Measurements from ENCODE around the gene ADCY4. TPM values are rescaled to one million over a fixed set of nuclear protein-coding genes. Genes with fewer than 3 reads are reported as not detected.

The ADCY4 gene
- total RNA-seq, 1 experiment from 2014 or later = 0.40 TPM

- DNase-seq (ENCODE audit: extremely low read depth, low read depth) = no peak
These were observed 55.3 kb downstream of the ADCY4 start for GRCh38 chr14:24279301-24280186.

- DNase-seq (ENCODE audit: extremely low read depth, low read depth) = no peak
These were observed 56.4 kb downstream of the ADCY4 start for GRCh38 chr14:24278424-24278823.

DNA sequence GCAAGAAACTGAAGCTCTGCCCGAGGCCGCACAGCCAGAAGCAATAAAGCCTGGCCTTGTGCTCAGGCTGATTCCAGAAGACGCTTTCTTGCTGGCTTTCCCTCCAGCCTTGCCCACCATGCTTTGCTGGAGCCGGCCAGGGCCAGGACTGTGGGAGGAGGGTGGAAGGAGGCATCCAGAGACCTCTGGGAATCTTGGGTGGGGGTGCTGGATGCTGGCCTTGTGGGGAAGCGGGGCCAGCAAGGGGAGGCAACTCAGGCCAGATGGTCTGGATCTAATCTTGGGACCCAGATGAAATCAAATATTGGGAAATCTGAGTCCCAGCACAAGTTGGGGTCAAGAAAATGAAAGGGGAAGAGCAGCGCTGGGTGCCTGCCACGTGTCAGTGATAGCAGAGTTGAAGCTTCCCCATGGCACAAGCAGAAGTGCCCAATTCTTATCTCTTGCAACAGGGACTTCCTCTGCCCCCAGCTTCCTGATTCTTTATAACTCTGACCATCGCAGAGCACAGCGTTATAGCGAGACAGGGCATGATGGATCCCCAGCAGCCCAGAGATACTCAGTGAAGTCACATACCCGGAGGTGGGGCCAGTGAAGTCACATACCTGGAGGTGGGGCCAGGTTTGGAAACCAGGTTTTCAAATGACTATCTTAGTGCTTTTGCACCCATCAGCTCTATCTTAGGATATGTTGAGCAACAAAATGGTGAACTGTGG is 57.1 kb downstream of the ADCY4 start:
- DNase-seq (ENCODE audit: extremely low read depth, low read depth) = no peak

- DNase-seq (ENCODE audit: extremely low read depth, low read depth) = no peak
These were observed 57.8 kb downstream of the ADCY4 start for GRCh38 chr14:24277071-24277470.

DNA sequence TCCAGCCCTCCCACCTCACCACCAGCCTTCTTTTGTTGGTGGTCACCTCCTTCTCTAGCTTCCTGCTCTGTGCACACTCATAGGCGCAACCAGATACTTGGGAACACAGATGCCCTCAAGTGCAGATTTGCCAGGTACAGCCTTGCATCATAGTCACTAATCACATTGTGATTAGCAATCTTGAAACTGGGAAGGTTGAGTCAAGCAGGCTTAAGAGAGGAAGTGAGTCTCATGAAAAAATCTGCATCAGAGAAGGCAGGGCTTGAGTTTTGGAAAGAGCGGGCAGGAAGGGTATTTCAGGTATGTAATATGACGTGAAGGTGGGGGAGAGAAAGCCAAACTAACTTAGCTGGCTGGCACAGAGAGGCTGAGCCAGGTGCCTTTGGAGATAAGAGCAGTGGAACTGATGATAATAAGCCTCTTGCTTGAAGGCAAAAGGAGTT is 60.7 kb downstream of the ADCY4 start:
- no peak for DNase-seq (ENCODE audit: extremely low read depth, low read depth)

DNA sequence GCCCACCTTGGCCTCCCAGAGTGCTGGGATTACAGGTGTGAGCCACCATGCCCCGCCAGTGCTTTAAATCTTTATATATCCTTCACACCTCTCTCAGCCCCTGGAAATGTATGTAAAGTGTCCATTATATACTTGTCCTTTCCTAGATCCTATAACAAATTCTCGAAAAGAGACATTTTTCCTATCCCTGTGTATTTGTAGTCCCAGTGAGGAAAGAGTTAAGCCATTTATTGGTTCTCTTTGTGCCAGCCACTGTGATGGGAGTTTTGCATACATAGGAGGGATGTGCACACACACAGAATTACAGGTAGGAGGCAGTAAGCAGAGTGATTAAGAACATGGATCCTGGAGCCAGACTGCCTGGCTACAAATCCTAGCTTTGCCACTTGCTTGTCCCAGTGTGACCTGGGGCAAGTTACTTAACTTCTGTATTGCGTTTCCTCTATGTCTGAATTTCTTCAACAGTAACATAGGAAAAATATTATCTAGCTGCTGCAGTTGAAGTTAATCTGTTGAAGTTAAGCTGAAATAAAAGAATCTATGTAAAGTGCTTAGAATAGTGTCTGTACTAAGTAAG is 61.4 kb downstream of the ADCY4 start:
- DNase-seq (ENCODE audit: extremely low read depth, low read depth) = no peak

DNA sequence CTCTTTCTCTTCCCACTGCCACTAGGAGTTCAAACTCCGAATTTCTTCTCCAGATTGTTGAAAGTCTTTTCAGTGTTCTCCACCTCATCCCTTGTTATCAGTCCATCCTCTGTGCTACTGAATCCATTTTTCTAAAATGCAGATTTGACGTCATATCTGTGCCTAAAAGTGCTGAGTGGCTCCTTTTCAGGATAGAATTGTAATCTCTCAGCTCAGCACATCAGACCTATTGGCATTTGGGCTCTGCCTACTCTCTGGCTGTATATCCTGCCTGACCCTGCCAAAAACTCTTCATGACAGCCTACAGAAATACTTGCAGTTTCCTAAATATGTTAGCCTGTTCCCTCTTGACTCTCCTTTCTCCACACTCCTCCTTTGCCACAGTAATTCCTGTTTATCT is 62.4 kb downstream of the ADCY4 start:
- no peak for DNase-seq (ENCODE audit: extremely low read depth, low read depth)

GRCh38 chr14:24271834-24272263 is 63.0 kb downstream of the ADCY4 start:
- DNase-seq (ENCODE audit: extremely low read depth, low read depth) = no peak

GRCh38 chr14:24271134-24271833 is 63.6 kb downstream of the ADCY4 start, which contains the start of gene RABGGTA:
TSS of gene RABGGTA (minus strand) at chr14:24271597. CDS start at chr14:24271115, 482 bp downstream.
- peak; percentile 82 for DNase-seq (ENCODE audit: extremely low read depth, low read depth)

GRCh38 chr14:24270537-24271133 is 64.2 kb downstream of the ADCY4 start:
- DNase-seq (ENCODE audit: extremely low read depth, low read depth) = no peak

DNA sequence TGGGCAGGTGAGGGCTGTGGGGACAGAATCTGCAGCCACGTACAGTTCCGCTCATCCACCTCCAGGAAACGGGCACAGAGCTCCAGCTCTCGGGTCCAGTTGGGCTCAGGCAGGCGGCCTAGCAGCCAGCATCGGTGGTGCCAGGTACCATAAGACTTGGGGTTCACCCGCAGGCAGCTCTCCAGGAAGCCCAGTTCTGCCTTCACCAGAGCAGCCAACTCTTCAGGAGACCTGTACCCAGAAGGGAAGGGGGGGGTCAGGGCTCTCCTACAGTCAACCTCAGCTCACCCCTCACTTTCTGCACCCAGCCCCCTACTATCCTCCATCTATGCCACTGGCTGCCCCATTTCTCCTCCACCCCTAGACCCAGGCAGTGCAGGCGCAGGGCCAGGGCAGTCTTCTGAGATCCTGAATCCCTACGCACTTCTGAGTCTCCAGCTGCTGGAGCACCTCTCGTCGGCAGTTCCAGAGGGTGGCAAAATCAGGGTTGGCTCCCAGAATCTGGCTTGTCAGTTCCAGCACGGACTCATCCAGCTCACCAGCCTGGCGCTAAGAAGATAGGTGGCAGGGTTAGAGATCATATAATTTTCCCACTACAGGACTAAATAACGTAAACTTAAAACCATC is 64.8 kb downstream of the ADCY4 start:
- DNase-seq (ENCODE audit: extremely low read depth, low read depth) = no peak

DNA sequence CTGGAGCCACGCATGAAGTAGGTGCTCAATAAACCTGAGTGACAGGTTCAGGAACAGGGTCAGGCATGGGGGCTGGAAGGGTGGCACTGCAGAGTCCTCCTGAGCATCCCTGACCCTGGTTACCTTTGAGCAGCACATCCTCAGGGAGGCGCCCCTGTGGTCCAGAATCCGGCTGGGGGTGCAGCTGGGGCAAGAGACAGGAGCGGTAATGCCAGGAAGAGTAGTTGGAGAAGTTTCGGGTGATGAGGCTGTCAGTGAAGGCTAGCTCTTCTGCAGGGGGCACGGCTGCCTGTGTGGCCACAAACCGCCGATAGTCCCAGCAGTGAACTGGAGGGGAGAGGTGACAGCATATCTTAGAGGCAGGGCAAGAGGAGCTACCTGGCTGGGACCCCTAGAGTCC is 65.5 kb downstream of the ADCY4 start:
- no peak for DNase-seq (ENCODE audit: extremely low read depth, low read depth)

Small RNAs within 50 kb of the gene (small RNA-seq; reads per million reads assigned to genes)
- 0 reads per million in 2 experiments for gene RF00026

Other genes starting within 250 kb of the ADCY4 start
- gene PCK2, start 240.8 kb downstream of the ADCY4 start, total RNA-seq (2014; rRNA removed; shearing (Covaris generic)) = 35.8 and 40.8 TPM in 2 replicates
- 49.6 and 54.1 TPM in 2 replicates for gene DCAF11, start 220.3 kb downstream of the ADCY4 start, total RNA-seq (2014; rRNA removed; shearing (Covaris generic))
- gene NRL, start 220.1 kb downstream of the ADCY4 start, total RNA-seq (2014; rRNA removed; shearing (Covaris generic)) = 1.4 and 1.6 TPM in 2 replicates
- 0.45 and 0.84 TPM in 2 replicates for gene FITM1, start 204.4 kb downstream of the ADCY4 start, total RNA-seq (2014; rRNA removed; shearing (Covaris generic))
- 160 and 177 TPM in 2 replicates for gene PSME1, start 198.9 kb downstream of the ADCY4 start, total RNA-seq (2014; rRNA removed; shearing (Covaris generic))
- 29.6 and 33.5 TPM in 2 replicates for gene EMC9, start 193.5 kb downstream of the ADCY4 start, total RNA-seq (2014; rRNA removed; shearing (Covaris generic))
- 204 and 205 TPM in 2 replicates for gene PSME2, start 188.5 kb downstream of the ADCY4 start, total RNA-seq (2014; rRNA removed; shearing (Covaris generic))
- 32.0 and 35.1 TPM in 2 replicates for gene RNF31, start 187.6 kb downstream of the ADCY4 start, total RNA-seq (2014; rRNA removed; shearing (Covaris generic))
- gene IRF9, start 173.8 kb downstream of the ADCY4 start, total RNA-seq (2014; rRNA removed; shearing (Covaris generic)) = 14.9 and 16.8 TPM in 2 replicates
- 1.4 and 4.6 TPM in 2 replicates for gene REC8, start 163.0 kb downstream of the ADCY4 start, total RNA-seq (2014; rRNA removed; shearing (Covaris generic))
- gene IPO4, start 146.3 kb downstream of the ADCY4 start, total RNA-seq (2014; rRNA removed; shearing (Covaris generic)) = 38.9 and 48.8 TPM in 2 replicates
- 61.4 and 63.5 TPM in 2 replicates for gene TM9SF1, start 139.6 kb downstream of the ADCY4 start, total RNA-seq (2014; rRNA removed; shearing (Covaris generic))
- 0.20 TPM in 1 of 2 replicates, not detected in the other for gene TSSK4, start 129.4 kb downstream of the ADCY4 start, total RNA-seq (2014; rRNA removed; shearing (Covaris generic))
- gene CHMP4A, start 121.6 kb downstream of the ADCY4 start, total RNA-seq (2014; rRNA removed; shearing (Covaris generic)) = 51.2 and 82.4 TPM in 2 replicates
- 15.0 and 20.2 TPM in 2 replicates for gene MDP1, start 119.0 kb downstream of the ADCY4 start, total RNA-seq (2014; rRNA removed; shearing (Covaris generic))
- gene NEDD8, start 102.7 kb downstream of the ADCY4 start, total RNA-seq (2014; rRNA removed; shearing (Covaris generic)) = 207 and 223 TPM in 2 replicates
- gene GMPR2, start 102.1 kb downstream of the ADCY4 start, total RNA-seq (2014; rRNA removed; shearing (Covaris generic)) = 88.7 and 89.5 TPM in 2 replicates
- 46.9 and 48.7 TPM in 2 replicates for gene TINF2, start 92.4 kb downstream of the ADCY4 start, total RNA-seq (2014; rRNA removed; shearing (Covaris generic))
- 5.2 TPM in 2 replicates for gene TGM1, start 71.9 kb downstream of the ADCY4 start, total RNA-seq (2014; rRNA removed; shearing (Covaris generic))
- gene RABGGTA, start 63.5 kb downstream of the ADCY4 start, total RNA-seq (2014; rRNA removed; shearing (Covaris generic)) = 32.2 and 34.2 TPM in 2 replicates
- gene DHRS1, start 35.3 kb downstream of the ADCY4 start, total RNA-seq (2014; rRNA removed; shearing (Covaris generic)) = 8.5 and 9.6 TPM in 2 replicates
- 16.2 and 16.6 TPM in 2 replicates for gene NOP9, start 35.2 kb downstream of the ADCY4 start, total RNA-seq (2014; rRNA removed; shearing (Covaris generic))
- gene CIDEB, start 27.1 kb downstream of the ADCY4 start, total RNA-seq (2014; rRNA removed; shearing (Covaris generic)) = not detected in 2 replicates
- 7.7 and 8.6 TPM in 2 replicates for gene LTB4R2, start 24.9 kb downstream of the ADCY4 start, total RNA-seq (2014; rRNA removed; shearing (Covaris generic))
- gene LTB4R, start 23.6 kb downstream of the ADCY4 start, total RNA-seq (2014; rRNA removed; shearing (Covaris generic)) = 11.1 and 13.4 TPM in 2 replicates
- not detected in 2 replicates for gene RIPK3, start 4.9 kb upstream of the ADCY4 start, total RNA-seq (2014; rRNA removed; shearing (Covaris generic))
- gene NFATC4, start 33.1 kb upstream of the ADCY4 start, total RNA-seq (2014; rRNA removed; shearing (Covaris generic)) = 17.7 and 23.6 TPM in 2 replicates
- gene NYNRIN, start 63.9 kb upstream of the ADCY4 start, total RNA-seq (2014; rRNA removed; shearing (Covaris generic)) = 0.12 and 0.17 TPM in 2 replicates
- gene CBLN3, start 94.6 kb upstream of the ADCY4 start, total RNA-seq (2014; rRNA removed; shearing (Covaris generic)) = 1.1 and 1.2 TPM in 2 replicates
- gene KHNYN, start 94.9 kb upstream of the ADCY4 start, total RNA-seq (2014; rRNA removed; shearing (Covaris generic)) = 51.1 and 58.3 TPM in 2 replicates
- 22.6 and 24.7 TPM in 2 replicates for gene SDR39U1, start 107.7 kb upstream of the ADCY4 start, total RNA-seq (2014; rRNA removed; shearing (Covaris generic))
- gene CMA1, start 173.2 kb upstream of the ADCY4 start, total RNA-seq (2014; rRNA removed; shearing (Covaris generic)) = not detected in 2 replicates
- gene CTSG, start 241.2 kb upstream of the ADCY4 start, total RNA-seq (2014; rRNA removed; shearing (Covaris generic)) = not detected in 2 replicates